ENCODE measurements around the gene FRG1. TPM values are rescaled to one million over a fixed set of nuclear protein-coding genes. Genes with fewer than 3 reads are reported as not detected.
"Not testable (repeated sequence)": the region's sequence is repeated elsewhere in the genome, so short reads cannot be mapped to it uniquely, and the experiment has no call there.

Gene FRG1
- polyA plus RNA-seq, 4 donors, result 56.6 to 66.7 (median 59.6) TPM

DNA sequence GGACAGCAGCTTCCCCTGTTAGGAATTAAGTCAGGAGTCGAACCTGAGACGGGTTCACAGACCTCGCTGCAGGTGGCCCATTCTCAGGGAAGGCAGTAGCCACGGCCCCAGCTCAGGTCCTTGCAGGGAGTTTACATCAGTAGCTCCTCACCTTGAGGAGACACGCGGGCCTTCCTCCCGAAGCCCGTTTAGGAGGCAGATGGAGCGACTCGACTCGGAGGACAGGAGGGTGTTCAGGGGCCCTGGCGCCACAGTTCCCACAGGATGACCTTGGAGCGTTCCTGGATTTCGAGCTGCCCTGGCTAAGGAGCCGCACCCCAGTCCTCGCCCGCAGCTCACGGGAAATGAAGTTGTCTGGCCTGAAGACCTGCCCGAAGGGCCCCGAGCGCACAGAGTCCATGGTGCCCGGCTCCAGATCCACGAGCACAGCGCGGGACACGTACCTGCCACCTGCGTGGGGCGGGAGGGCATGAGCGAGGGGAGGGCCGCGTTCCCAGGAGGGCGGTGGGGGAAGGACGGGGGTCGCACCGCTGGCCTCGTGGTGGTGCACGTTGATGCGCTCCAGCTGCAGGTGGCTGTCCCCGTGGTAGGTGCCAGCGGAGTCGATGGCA is 43.3 kb downstream of the FRG1 start:
- not testable (repeated sequence) for DNase-seq (ENCODE audit: low read depth in 4 of 4, low spot score in 3 of 4)

DNA sequence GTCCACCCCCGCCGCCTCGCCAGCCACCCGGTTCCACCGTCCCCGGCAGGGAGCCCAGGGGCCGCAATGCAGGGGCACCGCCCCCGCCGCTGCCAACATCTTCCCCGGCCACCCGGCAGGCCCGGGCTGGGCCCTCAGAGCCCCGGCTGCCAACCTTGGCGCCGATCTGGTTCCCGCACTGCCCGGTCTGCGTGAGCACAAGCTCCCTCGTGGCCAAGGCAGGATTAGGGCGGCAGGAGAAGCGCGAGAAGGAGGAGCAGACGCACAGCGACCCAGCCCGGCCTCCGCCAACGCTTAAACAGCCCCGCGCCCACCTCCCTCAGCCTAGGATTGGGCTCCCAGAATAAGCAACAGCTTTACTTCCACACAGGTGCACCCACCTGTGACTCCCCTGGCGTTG is 44.0 kb downstream of the FRG1 start:
- DNase-seq (ENCODE audit: low read depth in 4 of 4, low spot score in 3 of 4), result not testable (repeated sequence)

DNA sequence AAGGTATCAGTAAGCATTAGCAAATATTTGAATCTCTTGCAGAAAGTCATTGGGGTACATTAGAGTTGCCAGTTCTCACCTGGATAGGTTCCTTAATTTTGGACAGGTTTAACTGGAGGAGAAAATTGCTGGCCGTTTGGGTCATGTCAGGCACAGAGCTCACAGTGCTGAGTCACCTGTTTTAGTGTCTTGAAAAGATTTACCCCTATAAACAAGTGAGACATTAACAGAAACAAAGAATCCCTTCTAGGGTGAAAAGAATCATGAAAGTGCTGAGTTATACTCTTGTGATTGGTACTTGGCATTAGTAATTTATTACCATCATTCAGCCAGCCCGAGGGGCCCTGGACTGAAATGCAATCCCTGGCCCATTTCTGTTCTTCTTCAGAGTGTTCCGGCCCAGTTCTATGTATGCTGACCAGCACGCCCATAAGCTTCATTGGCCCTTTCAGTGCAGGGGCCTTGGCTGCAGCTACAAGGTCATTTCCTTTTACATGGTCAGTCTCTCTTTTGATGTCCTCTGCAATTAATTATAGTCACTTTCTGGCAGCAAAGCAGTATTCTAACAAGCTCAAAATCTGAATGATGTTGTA is 45.1 kb downstream of the FRG1 start:
- DNase-seq (ENCODE audit: low read depth in 4 of 4, low spot score in 3 of 4), result not testable (repeated sequence)

DNA sequence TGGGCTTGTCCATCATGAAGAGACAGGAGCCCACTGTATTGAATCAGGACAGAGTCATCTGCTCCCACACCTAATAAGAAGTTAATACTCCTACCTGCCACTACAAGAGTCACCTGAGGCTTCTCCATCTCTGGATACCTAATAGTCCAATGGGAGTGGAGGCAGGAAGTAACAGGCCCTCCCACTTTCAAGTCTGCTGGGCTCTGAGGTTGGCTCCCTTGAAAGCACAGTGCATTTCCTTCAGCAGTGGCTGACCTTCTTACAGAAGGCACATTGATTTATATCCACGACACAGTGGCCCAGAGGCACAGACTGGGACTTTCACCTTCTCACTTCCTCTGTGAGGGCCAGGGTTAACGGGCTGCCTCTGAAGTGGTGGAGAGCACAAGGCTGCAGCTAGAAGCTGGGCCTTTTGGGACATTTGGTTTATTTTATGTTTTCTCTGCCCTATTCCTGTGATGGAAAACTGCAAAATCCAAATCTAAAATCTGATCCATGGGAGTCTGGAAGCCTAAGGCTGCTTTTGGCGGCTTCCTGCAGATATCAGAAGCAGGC is 48.3 kb downstream of the FRG1 start:
- DNase-seq (ENCODE audit: low read depth in 4 of 4, low spot score in 3 of 4), result no peak

DNA sequence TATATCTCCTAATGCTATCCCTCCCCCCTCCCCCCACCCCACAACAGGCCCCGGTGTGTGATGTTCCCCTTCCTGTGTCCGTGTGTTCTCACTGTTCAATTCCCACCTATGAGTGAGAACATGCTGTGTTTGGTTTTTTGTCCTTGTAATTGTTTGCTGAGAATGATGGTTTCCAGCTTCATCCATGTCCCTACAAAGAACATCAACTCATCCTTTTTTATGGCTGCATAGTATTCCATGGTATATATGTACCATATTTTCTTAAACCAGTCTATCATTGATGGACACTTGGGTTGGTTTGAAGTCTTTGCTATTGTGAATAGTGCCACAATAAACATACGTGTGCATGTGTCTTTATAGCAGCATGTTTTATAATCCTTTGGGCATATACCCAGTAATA is 49.3 kb downstream of the FRG1 start:
- DNase-seq (ENCODE audit: low read depth in 4 of 4, low spot score in 3 of 4), result not testable (repeated sequence)

Other genes with a start within 250 kb of the FRG1 start
- gene FRG2, start 86.4 kb downstream of the FRG1 start, polyA plus RNA-seq (ENCODE audit: insufficient read length in 4 of 4), result not detected
- gene DBET, start 123.6 kb downstream of the FRG1 start, polyA plus RNA-seq (ENCODE audit: insufficient read length in 4 of 4), result not detected
- under 1 TPM in 3 of 4 donors, not detected in 1; 0.27 to 0.76 (median 0.54) TPM for gene DUX4, start 232.9 kb downstream of the FRG1 start, polyA plus RNA-seq (ENCODE audit: insufficient read length in 4 of 4)